K562 (cell line): Measurements from ENCODE around the gene DCAF6. TPM values are rescaled to one million over a fixed set of nuclear protein-coding genes. Genes with fewer than 3 reads are reported as not detected.
A peak's percentile ranks its signal among the peaks of the same experiment; 100 is the strongest.

Experiments
- AFF1 ChIP-seq, 2 experiments: fragments of 450-650 bp; IDR thresholded peaks; 2 replicates each; pipeline ENCODE4 v1.6.1; 2018; ENCODE audit warnings: mild to moderate bottlenecking in 2 of 2, low read depth in 1 of 2; ENCODE audit not compliant: partially characterized antibody in 2 of 2
- ATF2 ChIP-seq: sonication (generic); formaldehyde crosslinking; IDR thresholded peaks from 2 replicates; pipeline ENCODE4 v1.8.1; 2022; ENCODE audit warnings: missing genetic modification reagents
- ATF3 ChIP-seq, 2 experiments: fragments of 450-650 bp in 1 of 2; sonication (generic) in 1 of 2; formaldehyde crosslinking in 1 of 2; IDR thresholded peaks in 1 of 2; conservative IDR thresholded peaks in 1 of 2; 2 replicates each; pipeline versions ENCODE4 v1.6.1 to v1.8.1; 2016 to 2023; ENCODE audit warnings: mild to moderate bottlenecking in 2 of 2, moderate library complexity in 2 of 2, inconsistent platforms in 1 of 2, missing genetic modification reagents in 1 of 2
- DEAF1 ChIP-seq: fragments of 450-650 bp; formaldehyde crosslinking; IDR thresholded peaks from 2 replicates; pipeline ENCODE4 v1.4.0; 2020; ENCODE audit warnings: mild to moderate bottlenecking, moderate library complexity
- ETS2 ChIP-seq: IDR thresholded peaks from 2 replicates; pipeline ENCODE4 v1.6.1; 2016; ENCODE audit warnings: borderline replicate concordance, missing genetic modification characterization, mild to moderate bottlenecking, moderate library complexity, missing compliant biosample characterization; ENCODE audit not compliant: poor library complexity, severe bottlenecking
- IFI16 ChIP-seq: fragments of 250-450 bp; sonication (Bioruptor Pico); IDR thresholded peaks from 2 replicates; pipeline ENCODE4 v2.1.2; 2022; ENCODE audit warnings: mild to moderate bottlenecking, inconsistent platforms
- KHSRP ChIP-seq: fragments of 450-650 bp; IDR thresholded peaks from 2 replicates; pipeline ENCODE4 v1.6.1; 2017
- MEIS2 ChIP-seq: fragments of 450-650 bp; IDR thresholded peaks from 2 replicates; pipeline ENCODE4 v1.6.1; 2014; ENCODE audit warnings: mild to moderate bottlenecking; ENCODE audit not compliant: partially characterized antibody
- MLLT1 ChIP-seq, 2 experiments: fragments of 450-650 bp; IDR thresholded peaks; 2 replicates each; pipeline ENCODE4 v1.6.1; 2016
- NR0B1 ChIP-seq: fragments of 450-650 bp; IDR thresholded peaks from one replicate; pipeline ENCODE4 v1.6.1; 2018; ENCODE audit warnings: mild to moderate bottlenecking, moderate library complexity; ENCODE audit not compliant: partially characterized antibody
- NR1H2 ChIP-seq: sonication (generic); formaldehyde crosslinking; IDR thresholded peaks from 2 replicates; pipeline ENCODE4 v1.4.0; 2020; ENCODE audit warnings: mild to moderate bottlenecking, missing genetic modification reagents
- STAG1 ChIP-seq: sonication (generic); formaldehyde crosslinking; IDR thresholded peaks from 2 replicates; pipeline ENCODE4 v1.5.0; 2020; ENCODE audit warnings: missing genetic modification reagents, borderline replicate concordance
- TAF7 ChIP-seq: fragments of 450-650 bp; IDR thresholded peaks from 2 replicates; pipeline ENCODE4 v1.6.1; 2016; ENCODE audit warnings: missing genetic modification characterization, missing compliant biosample characterization
- ZNF217 ChIP-seq: sonication (generic); formaldehyde crosslinking; IDR thresholded peaks from 2 replicates; pipeline ENCODE4 v1.8.0; 2022; ENCODE audit warnings: mild to moderate bottlenecking, missing genetic modification reagents
- ZNF316 ChIP-seq: fragments of 450-650 bp; IDR thresholded peaks from 2 replicates; pipeline ENCODE4 v1.6.1; 2016
- polyA plus RNA-seq, 8 experiments: library from polyadenylated mRNA; depleted of rRNA in 4 of 8; stranded (reverse) in 5 of 8; unstranded in 3 of 8; fragments of >200 nt; fragmentation: Nextera tagmentation in 2 of 8; fragmentation: Illumina TruSeq in 1 of 8; extraction: Ambion mirVana in 2 of 8; extraction: Trizol in 1 of 8; gene quantifications; 2 replicates each; pipeline versions ENCODE4 v1.2.1 to v1.2.3, GENCODE V29; 2011 to 2014; ENCODE audit warnings: inconsistent platforms in 1 of 8, missing spikeins in 1 of 8
- total RNA-seq, 7 experiments: library from RNA; depleted of rRNA in 6 of 7; stranded (reverse); fragments of >200 nt in 6 of 7; fragmentation: Illumina TruSeq in 2 of 7; extraction: Trizol in 2 of 7; gene quantifications; 2 replicates each; pipeline versions ENCODE4 v1.2.1 to v1.2.3, GENCODE V29; 2011 to 2021; ENCODE audit warnings: low replicate concordance in 1 of 7

Gene DCAF6
- total and polyA plus RNA-seq, 9 of the 15 experiments (the other 6 are each of a cell fraction or from before 2014, with no cell fraction given) = 19.1 to 102 (median 46.3) TPM

GRCh38 chr1:167984886-167985489, 48.5 kb downstream of the DCAF6 start (continued):
- TF ChIP-seq ATF2 (peak; percentile 97), ATF3 (IDR thresholded peaks at IDR 0.05) (peak; percentile 98), ATF3 (CRISPR knock-in tag; conservative IDR thresholded peaks at IDR 0.05) (peak; percentile 99), AFF1 (IDR thresholded peaks at IDR 0.05; ENCODE audit: low read depth in 1 of 2, partially characterized antibody in 2 of 2) (peak; percentile 62 to 93), ZNF217 (no peak), NR0B1 (no peak), NR1H2 (no peak), STAG1 (no peak), ZNF316 (no peak), IFI16 (no peak), ETS2 (no peak), KHSRP (peak; percentile 82), DEAF1 (CRISPR knock-in tag) (no peak), MEIS2 (peak; percentile 69), MLLT1 (IDR thresholded peaks at IDR 0.05) (peak; percentile 75 to 96), TAF7 (tag) (no peak)
